Measurements from ENCODE around the gene POLQ. TPM values are rescaled to one million over a fixed set of nuclear protein-coding genes. Genes with fewer than 3 reads are reported as not detected.

POLQ gene
- total and polyA plus RNA-seq, 2 of the 8 experiments (the other 6 are each of a cell fraction or from before 2014, with no cell fraction given): 3.6 to 15.3 TPM

GRCh38 chr3:121414924-121415323 lies 130.9 kb downstream of the POLQ start:
- Histone ChIP-seq H3K27me3 (replicated peaks in 1 of 4; ENCODE audit: control insufficient read depth in 3 of 4, extremely low read depth in 1 of 4, insufficient read depth in 3 of 4, low read length in 3 of 4) (no peaks in the 10 kb centered on the region), H2BK5ac (ENCODE audit: low read depth, low read length) (no peak overlapping the region), H3K79me2 (ENCODE audit: control insufficient read depth in 1 of 2, insufficient read depth in 2 of 2, low read length in 2 of 2) (no peaks in the 10 kb centered on the region), H3K23me2 (ENCODE audit: low read depth, low read length) (no peaks in the 10 kb centered on the region), H3K23ac (ENCODE audit: insufficient read length) (no peak overlapping the region), H3K4me3 (ENCODE audit: extremely low read depth in 1 of 4, insufficient read depth in 2 of 4, low read depth in 3 of 4, low read length in 4 of 4) (no peak overlapping the region), H3K27ac (ENCODE audit: low read depth, low read length) (no peak overlapping the region), H3K79me1 (ENCODE audit: low read depth, low read length) (no peaks in the 10 kb centered on the region), H4K91ac (replicated peaks; ENCODE audit: insufficient read length, low read length) (no peak overlapping the region), H2AFZ (ENCODE audit: low read length) (no peak overlapping the region), H3K9me3 (ENCODE audit: insufficient read depth in 2 of 2, low read depth in 1 of 2, low read length in 1 of 2) (no peaks in the 10 kb centered on the region), H4K5ac (ENCODE audit: insufficient read length, low read depth, low read length) (no peak overlapping the region), H3K14ac (ENCODE audit: insufficient read length) (no peak overlapping the region), H4K8ac (ENCODE audit: extremely low read depth, insufficient read depth, low read length) (no peak overlapping the region), H3K9ac (replicated peaks in 1 of 4; ENCODE audit: extremely low read depth in 1 of 4, low read depth in 3 of 4, low read length in 3 of 4) (no peak overlapping the region), H3K36me3 (ENCODE audit: control insufficient read depth in 2 of 4, insufficient read depth in 4 of 4, low read length in 3 of 4) (no peaks in the 10 kb centered on the region), H2AK5ac (ENCODE audit: low read depth, low read length) (no peak overlapping the region), H2BK12ac (ENCODE audit: low read depth, low read length) (no peak overlapping the region), H4K20me1 (replicated peaks in 1 of 2; ENCODE audit: control insufficient read depth in 1 of 2, insufficient read depth in 2 of 2, low read length in 2 of 2) (peaks cover 0 to 1% of the 10 kb centered on the region in 2 experiments), H3K56ac (replicated peaks; ENCODE audit: insufficient read length, low read depth, low read length) (no peak overlapping the region), H3K4ac (replicated peaks; ENCODE audit: insufficient read length, low read depth, low read length) (no peak overlapping the region), H3K4me1 (replicated peaks in 1 of 4; ENCODE audit: control insufficient read depth in 3 of 4, insufficient read depth in 4 of 4, low read length in 3 of 4) (no peaks in the 10 kb centered on the region), H2BK15ac (ENCODE audit: low read length) (no peak overlapping the region), H3K4me2 (ENCODE audit: insufficient read depth in 1 of 2, low read depth in 2 of 2, low read length in 2 of 2) (no peak overlapping the region), H3K18ac (ENCODE audit: extremely low read depth, low read length) (no peak overlapping the region), H2BK20ac (ENCODE audit: low read length) (no peak overlapping the region), H2BK120ac (replicated peaks; ENCODE audit: low read depth, low read length) (no peak overlapping the region)
- no peak for FAIRE-seq
- TF ChIP-seq HDAC6 (IDR thresholded peaks at IDR 0.05; ENCODE audit: low read depth, low read length) (no peak), POU5F1 (IDR thresholded peaks at IDR 0.05; ENCODE audit: low read depth, low read length) (no peak), SUZ12 (IDR thresholded peaks at IDR 0.05; ENCODE audit: low read length) (no peak), FOSL1 (IDR thresholded peaks at IDR 0.05; ENCODE audit: insufficient read depth, low read depth, low read length) (no peak), SRF (IDR thresholded peaks at IDR 0.05; ENCODE audit: low read depth, low read length) (no peak), BACH1 (IDR thresholded peaks at IDR 0.05; ENCODE audit: low read length) (no peak), HDAC2 (IDR thresholded peaks at IDR 0.05; ENCODE audit: borderline replicate concordance in 1 of 2, low read depth in 2 of 2, low read length in 2 of 2) (no peak), MAFK (IDR thresholded peaks at IDR 0.05; ENCODE audit: low read depth, low read length) (no peak), GABPA (IDR thresholded peaks at IDR 0.05; ENCODE audit: borderline replicate concordance, insufficient read depth, low read length) (no peak)
- no peak for DNase-seq (ENCODE audit: low read depth in 1 of 2, low spot score in 2 of 2)
- whole genome bisulfite sequencing, 2 experiments (ENCODE audit: extremely low coverage in 1 of 2, insufficient coverage in 1 of 2, insufficient read length in 1 of 2, insufficient replicate concordance in 2 of 2, low coverage in 1 of 2, low lambda C conversion rate in 2 of 2, missing lambda C conversion rate in 1 of 2): 87% methylated on average over 2 of the region's 2 CpGs; no CpG with 5 or more reads in 1 of the 2 experiments
- ChIA-PET POLR2A (ENCODE audit: partially characterized antibody) (no interaction called here), CTCF (ENCODE audit: partially characterized antibody) (no interaction called here)
